Measurements from ENCODE around the gene KDM4E.
"Not testable (repeated sequence)": the region's sequence is repeated elsewhere in the genome, so short reads cannot be mapped to it uniquely, and the experiment has no call there.

The KDM4E gene

DNA sequence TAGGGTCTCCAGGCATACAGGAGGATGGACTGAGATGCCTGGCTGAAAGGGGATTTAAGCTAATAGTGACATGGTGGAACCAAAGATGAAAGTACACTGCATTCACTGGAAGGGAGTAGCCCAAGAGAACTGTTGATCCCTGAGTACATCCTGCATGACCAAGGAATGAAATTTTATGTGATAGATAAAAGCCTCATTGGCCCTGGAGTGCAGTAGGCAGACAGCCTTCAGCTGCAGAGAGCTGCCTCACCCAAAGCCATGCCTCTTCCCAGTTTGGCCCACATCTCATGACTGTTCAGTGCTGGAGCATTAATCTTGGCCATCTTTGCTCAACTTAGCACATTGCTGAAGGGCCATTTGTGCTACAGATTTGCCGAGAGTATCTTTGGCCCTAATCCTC is 8.0 kb downstream of the KDM4E start:
- DNase-seq (ENCODE audit: low read depth), result no peak
- no peak overlapping the region for H3K4me3 ChIP-seq (replicated peaks; ENCODE audit: low read depth, low read length)
- TF ChIP-seq, protein P1, sequence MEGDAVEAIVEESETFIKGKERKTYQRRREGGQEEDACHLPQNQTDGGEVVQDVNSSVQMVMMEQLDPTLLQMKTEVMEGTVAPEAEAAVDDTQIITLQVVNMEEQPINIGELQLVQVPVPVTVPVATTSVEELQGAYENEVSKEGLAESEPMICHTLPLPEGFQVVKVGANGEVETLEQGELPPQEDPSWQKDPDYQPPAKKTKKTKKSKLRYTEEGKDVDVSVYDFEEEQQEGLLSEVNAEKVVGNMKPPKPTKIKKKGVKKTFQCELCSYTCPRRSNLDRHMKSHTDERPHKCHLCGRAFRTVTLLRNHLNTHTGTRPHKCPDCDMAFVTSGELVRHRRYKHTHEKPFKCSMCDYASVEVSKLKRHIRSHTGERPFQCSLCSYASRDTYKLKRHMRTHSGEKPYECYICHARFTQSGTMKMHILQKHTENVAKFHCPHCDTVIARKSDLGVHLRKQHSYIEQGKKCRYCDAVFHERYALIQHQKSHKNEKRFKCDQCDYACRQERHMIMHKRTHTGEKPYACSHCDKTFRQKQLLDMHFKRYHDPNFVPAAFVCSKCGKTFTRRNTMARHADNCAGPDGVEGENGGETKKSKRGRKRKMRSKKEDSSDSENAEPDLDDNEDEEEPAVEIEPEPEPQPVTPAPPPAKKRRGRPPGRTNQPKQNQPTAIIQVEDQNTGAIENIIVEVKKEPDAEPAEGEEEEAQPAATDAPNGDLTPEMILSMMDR (IDR thresholded peaks at IDR 0.05; ENCODE audit: low read length, missing control alignments), result no peak

DNA sequence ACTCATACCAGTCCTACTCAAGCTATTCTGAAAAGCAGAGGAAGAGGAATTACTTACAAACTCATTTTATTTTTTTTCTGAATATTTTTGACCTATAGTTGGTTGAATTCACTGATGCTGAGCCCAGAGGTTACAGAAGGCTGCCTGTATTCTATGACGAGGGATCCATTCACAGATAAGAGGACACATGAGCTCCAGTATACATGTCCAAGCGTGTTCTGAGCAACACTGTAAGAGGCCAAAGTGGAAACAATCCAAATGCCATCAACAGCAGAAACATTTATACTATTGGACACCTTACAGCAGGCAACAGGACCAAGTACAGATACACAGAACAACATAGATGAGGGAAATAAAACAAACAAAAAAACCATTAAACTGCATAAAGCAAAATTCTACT is 10.3 kb downstream of the KDM4E start:
- TF ChIP-seq, protein P1 (IDR thresholded peaks at IDR 0.05; ENCODE audit: low read length, missing control alignments), result no peak
- H3K4me3 ChIP-seq (replicated peaks; ENCODE audit: low read depth, low read length), result no peak overlapping the region
- no peak for DNase-seq (ENCODE audit: low read depth)

DNA sequence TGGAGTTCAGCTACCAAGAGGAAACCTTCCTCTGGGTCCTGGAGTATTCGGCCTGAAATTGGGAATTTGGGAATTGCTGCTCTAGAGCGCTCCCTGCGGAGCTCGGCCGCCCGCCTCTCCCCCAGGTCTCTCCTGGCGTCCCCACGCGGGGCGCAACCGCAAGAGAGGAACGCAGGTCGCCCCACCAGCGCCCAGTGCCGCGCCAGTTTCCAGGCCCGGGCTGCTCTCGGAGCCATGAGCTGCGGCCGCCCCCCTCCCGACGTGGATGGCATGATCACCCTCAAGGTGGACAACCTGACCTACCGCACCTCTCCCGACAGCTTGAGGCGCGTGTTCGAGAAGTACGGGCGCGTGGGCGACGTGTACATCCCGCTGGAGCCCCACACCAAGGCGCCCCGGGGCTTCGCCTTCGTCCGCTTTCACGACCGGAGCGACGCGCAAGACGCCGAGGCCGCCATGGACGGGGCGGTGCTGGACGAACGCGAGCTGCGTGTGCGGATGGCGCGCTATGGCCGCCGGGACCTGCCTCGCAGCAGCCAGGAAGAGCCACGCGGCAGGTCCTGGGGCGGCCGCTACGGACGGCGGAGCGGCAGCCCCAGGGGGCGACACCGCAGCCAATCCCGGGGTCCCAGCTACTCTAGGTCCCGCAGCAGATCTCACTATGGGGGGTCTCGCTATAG is 12.4 kb downstream of the KDM4E start:
- peak overlapping the region; percentile 39 for H3K4me3 ChIP-seq (replicated peaks; ENCODE audit: low read depth, low read length)
- DNase-seq (ENCODE audit: low read depth), result peak; percentile 15

DNA sequence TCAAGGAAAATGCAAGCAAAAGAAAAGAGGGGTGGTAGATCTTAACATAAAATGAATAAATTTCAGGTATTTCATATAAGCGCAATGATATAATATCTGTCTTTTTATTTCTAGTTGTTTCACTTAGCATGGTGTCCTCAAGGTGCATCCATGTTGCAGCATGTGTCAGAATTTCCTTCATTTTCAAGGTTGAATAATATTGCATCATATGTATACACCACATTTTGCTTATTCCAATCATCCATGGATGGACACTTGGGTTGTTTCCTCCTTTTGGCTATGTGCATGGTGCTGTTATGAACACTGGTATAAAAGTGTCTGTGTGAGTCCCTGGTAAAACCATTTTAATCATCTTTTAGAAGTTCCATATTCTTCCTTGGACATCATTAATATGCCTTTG is 17.2 kb downstream of the KDM4E start:
- DNase-seq (ENCODE audit: low read depth), result no peak
- TF ChIP-seq, protein P1 (IDR thresholded peaks at IDR 0.05; ENCODE audit: low read length, missing control alignments), result no peak
- no peak overlapping the region for H3K4me3 ChIP-seq (replicated peaks; ENCODE audit: low read depth, low read length)

DNA sequence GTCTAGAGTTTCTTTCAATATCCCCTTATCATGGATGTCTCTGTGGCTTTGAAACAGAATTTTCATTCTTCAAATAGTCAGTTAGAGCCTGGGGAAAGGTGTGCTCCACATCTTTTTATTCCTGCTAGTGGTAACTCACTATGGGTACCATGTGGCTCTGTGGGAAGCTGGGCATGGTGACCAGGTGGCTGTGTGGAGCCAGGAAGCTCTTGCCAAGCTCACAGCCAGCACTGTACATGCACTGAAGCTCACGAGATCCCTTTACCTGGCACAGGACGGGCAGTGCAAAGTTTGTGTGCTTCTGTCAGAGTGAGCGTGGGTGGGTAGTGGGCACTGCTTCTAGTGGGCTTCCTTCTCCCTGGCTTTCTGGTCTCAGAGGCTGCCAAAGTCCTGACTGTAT is 17.8 kb downstream of the KDM4E start:
- no peak for DNase-seq (ENCODE audit: low read depth)
- TF ChIP-seq, protein P1 (IDR thresholded peaks at IDR 0.05; ENCODE audit: low read length, missing control alignments), result no peak
- H3K4me3 ChIP-seq (replicated peaks; ENCODE audit: low read depth, low read length), result no peak overlapping the region

DNA sequence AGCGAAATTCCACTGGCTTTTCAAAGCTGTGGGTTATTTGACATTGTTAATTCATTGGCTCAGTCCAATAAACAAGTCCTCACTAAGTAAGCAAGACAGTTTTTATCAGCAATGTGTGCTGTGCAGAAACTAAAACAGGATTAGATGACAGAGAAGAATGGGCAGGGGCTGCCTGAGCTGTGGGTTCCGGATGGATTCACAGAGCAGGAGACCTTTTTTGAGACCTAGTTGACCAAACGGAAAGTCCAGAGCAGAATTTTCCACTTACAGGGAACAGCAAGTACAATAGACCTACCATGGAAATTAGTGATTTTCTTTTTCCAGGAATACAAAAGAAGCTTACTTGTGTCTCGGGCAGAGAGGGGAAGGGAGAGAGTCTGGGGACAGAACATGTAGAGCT is 19.0 kb downstream of the KDM4E start:
- TF ChIP-seq, protein P1 (IDR thresholded peaks at IDR 0.05; ENCODE audit: low read length, missing control alignments), result no peak
- no peak for DNase-seq (ENCODE audit: low read depth)
- no peak overlapping the region for H3K4me3 ChIP-seq (replicated peaks; ENCODE audit: low read depth, low read length)

DNA sequence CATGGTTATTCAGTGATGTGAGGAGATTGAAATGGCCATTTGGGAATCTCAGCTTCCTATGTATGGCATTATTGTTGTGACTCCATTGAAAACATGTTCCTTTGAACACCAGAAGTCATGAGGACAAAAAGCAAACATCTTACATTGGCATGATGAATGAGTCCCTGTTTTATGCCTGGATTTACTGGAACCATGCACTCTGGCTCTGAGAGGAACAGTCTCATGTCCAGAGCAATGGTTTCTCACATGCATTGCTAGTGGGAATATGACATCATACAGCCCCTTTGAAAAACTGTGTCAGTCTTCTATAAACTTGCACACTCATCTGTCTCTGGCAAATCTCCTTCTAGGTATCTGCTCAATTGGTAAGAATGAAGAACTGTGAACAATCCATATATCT is 20.8 kb downstream of the KDM4E start:
- no peak for DNase-seq (ENCODE audit: low read depth)
- TF ChIP-seq, protein P1 (IDR thresholded peaks at IDR 0.05; ENCODE audit: low read length, missing control alignments), result no peak
- no peak overlapping the region for H3K4me3 ChIP-seq (replicated peaks; ENCODE audit: low read depth, low read length)

DNA sequence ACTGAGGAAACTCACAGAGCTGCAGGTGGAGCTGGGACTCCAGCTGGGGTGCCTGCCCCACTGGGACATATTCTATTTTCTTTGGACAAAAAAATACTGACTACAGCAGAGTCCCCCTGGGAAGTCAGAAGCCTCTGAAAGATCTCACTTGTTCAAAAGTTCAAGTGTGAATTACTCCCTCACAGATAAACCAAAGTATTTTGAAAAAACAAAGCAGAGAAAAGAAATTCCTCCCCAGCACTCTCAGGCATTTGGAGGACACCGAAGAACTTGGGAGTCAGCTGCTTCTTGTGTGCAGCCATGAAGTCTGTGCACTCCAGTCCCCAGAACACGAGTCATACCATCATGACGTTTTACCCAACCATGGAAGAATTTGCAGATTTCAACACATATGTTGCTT is 24.1 kb downstream of the KDM4E start, which contains the start of gene KDM4F:
Gene KDM4F, plus strand, starts transcription at position 301 of the 400 bp plus-strand sequence.
- not testable (repeated sequence) for DNase-seq (ENCODE audit: low read depth); H3K4me3 ChIP-seq (replicated peaks; ENCODE audit: low read depth, low read length)

Measured in fibroblast of pulmonary artery (primary cell).